HEK293 (cell line): ENCODE measurements around the gene PDE10A.
"Not testable (repeated sequence)": the region's sequence is repeated elsewhere in the genome, so short reads cannot be mapped to it uniquely, and the experiment has no call there.

ENCODE experiments used
- CTCF ChIA-PET: fragments of 350-600 bp; formaldehyde crosslinking; extraction: SDS; loops from one replicate; lab custom pipeline; 2021; ENCODE audit warnings: antibody characterized with exemption; lab: Yijun Ruan, JAX
- POLR2A ChIA-PET: fragments of 300-600 bp; formaldehyde crosslinking; extraction: SDS; loops from one replicate; lab custom pipeline; 2020; ENCODE audit warnings: antibody characterized with exemption, inconsistent platforms; lab: Yijun Ruan, JAX
- H3K27ac ChIP-seq: fragments of 200-500 bp; sonication (Bioruptor generic); 2 replicates; pipeline ENCODE4 v1.5.1; 2014; ENCODE audit warnings: low read depth, low read length, control low read depth, inconsistent platforms; ENCODE audit errors: extremely low read depth
- H3K36me3 ChIP-seq, 2 experiments: fragments of 200-500 bp in 1 of 2; sonication (Bioruptor generic) in 1 of 2; 1 replicate in 1 of 2; 2 replicates in 1 of 2; pipeline ENCODE4 v1.5.1; 2014 to 2017; ENCODE audit warnings: inconsistent platforms in 2 of 2, low read length in 2 of 2; ENCODE audit not compliant: control insufficient read depth in 2 of 2, insufficient read depth in 1 of 2
- H3K4me1 ChIP-seq: fragments of 200-500 bp; sonication (Bioruptor generic); 2 replicates; pipeline ENCODE4 v1.5.1; 2014; ENCODE audit warnings: mild to moderate bottlenecking, low read length, inconsistent platforms; ENCODE audit not compliant: control insufficient read depth, insufficient read depth
- H3K4me3 ChIP-seq: 2 replicates; pipeline ENCODE4 v1.5.1; 2011; ENCODE audit warnings: low read depth, mild to moderate bottlenecking, control low read depth, low read length, moderate library complexity
- H3K9me3 ChIP-seq: fragments of 200-500 bp; sonication (Bioruptor generic); 2 replicates; pipeline ENCODE4 v1.5.1; 2014; ENCODE audit warnings: low read depth, low read length, inconsistent platforms; ENCODE audit not compliant: control insufficient read depth, insufficient read depth
- BCL11A ChIP-seq: fragments of 450-650 bp; formaldehyde crosslinking; IDR thresholded peaks from 2 replicates; pipeline ENCODE4 v1.5.1; 2016; ENCODE audit warnings: low read depth, missing biosample characterization, missing genetic modification characterization
- ELK4 ChIP-seq: IDR thresholded peaks from 2 replicates; pipeline ENCODE4 v1.6.1; 2011; ENCODE audit warnings: mild to moderate bottlenecking, low read depth, low read length, borderline replicate concordance
- GLIS1 ChIP-seq: fragments of 450-650 bp; formaldehyde crosslinking; IDR thresholded peaks from 2 replicates; pipeline ENCODE4 v1.5.1; 2016; ENCODE audit warnings: missing biosample characterization, missing genetic modification characterization
- MZF1 ChIP-seq: fragments of 450-650 bp; formaldehyde crosslinking; IDR thresholded peaks from 2 replicates; pipeline ENCODE4 v1.5.1; 2017; ENCODE audit warnings: missing biosample characterization, missing genetic modification characterization, borderline replicate concordance
- PBX3 ChIP-seq: sonication (generic); formaldehyde crosslinking; IDR thresholded peaks from 2 replicates; pipeline ENCODE4 v1.8.1; 2022; ENCODE audit warnings: mild to moderate bottlenecking, moderate library complexity, missing genetic modification reagents
- SP2 ChIP-seq: fragments of 450-650 bp; formaldehyde crosslinking; IDR thresholded peaks from 2 replicates; pipeline ENCODE4 v1.5.1; 2016; ENCODE audit warnings: missing biosample characterization, missing genetic modification characterization
- ZBTB11 ChIP-seq: fragments of 450-650 bp; formaldehyde crosslinking; conservative IDR thresholded peaks from 2 replicates; pipeline ENCODE4 v1.5.1; 2016; ENCODE audit warnings: low read depth, missing biosample characterization, missing genetic modification characterization
- ZFP69B ChIP-seq: fragments of 450-650 bp; formaldehyde crosslinking; IDR thresholded peaks from 2 replicates; pipeline ENCODE4 v1.5.1; 2016; ENCODE audit warnings: missing biosample characterization, missing genetic modification characterization
- ZNF174 ChIP-seq: fragments of 450-650 bp; formaldehyde crosslinking; IDR thresholded peaks from 2 replicates; pipeline ENCODE4 v1.5.0; 2017; ENCODE audit warnings: missing biosample characterization, mild to moderate bottlenecking, missing genetic modification characterization
- ZNF18 ChIP-seq: fragments of 450-650 bp; formaldehyde crosslinking; IDR thresholded peaks from 2 replicates; pipeline ENCODE4 v1.5.1; 2016; ENCODE audit warnings: missing biosample characterization, missing genetic modification characterization
- ZNF221 ChIP-seq: fragments of 450-650 bp; formaldehyde crosslinking; IDR thresholded peaks from 2 replicates; pipeline ENCODE4 v1.5.1; 2017; ENCODE audit warnings: missing biosample characterization, missing genetic modification characterization, borderline replicate concordance
- ZNF280C ChIP-seq: fragments of 450-650 bp; formaldehyde crosslinking; IDR thresholded peaks from 2 replicates; pipeline ENCODE4 v1.5.1; 2016; ENCODE audit warnings: missing biosample characterization, missing genetic modification characterization
- ZNF394 ChIP-seq: fragments of 450-650 bp; formaldehyde crosslinking; IDR thresholded peaks from 2 replicates; pipeline ENCODE4 v1.5.1; 2016; ENCODE audit warnings: missing biosample characterization, missing genetic modification characterization, mild to moderate bottlenecking, moderate library complexity, borderline replicate concordance
- ZNF449 ChIP-seq: fragments of 450-650 bp; formaldehyde crosslinking; IDR thresholded peaks from 2 replicates; pipeline ENCODE4 v1.5.1; 2017; ENCODE audit warnings: missing biosample characterization, mild to moderate bottlenecking, missing genetic modification characterization, moderate library complexity
- ZNF530 ChIP-seq: fragments of 450-650 bp; formaldehyde crosslinking; IDR thresholded peaks from 2 replicates; pipeline ENCODE4 v1.5.1; 2016; ENCODE audit warnings: low read depth, missing biosample characterization, missing genetic modification characterization
- ZNF624 ChIP-seq: fragments of 450-650 bp; formaldehyde crosslinking; IDR thresholded peaks from 2 replicates; pipeline ENCODE4 v1.5.1; 2017; ENCODE audit warnings: missing biosample characterization, missing genetic modification characterization
- ZNF660 ChIP-seq: fragments of 450-650 bp; IDR thresholded peaks from 2 replicates; pipeline ENCODE4 v1.5.1; 2018; ENCODE audit warnings: missing biosample characterization, mild to moderate bottlenecking, missing genetic modification characterization
- ZSCAN18 ChIP-seq: fragments of 450-650 bp; formaldehyde crosslinking; IDR thresholded peaks from 2 replicates; pipeline ENCODE4 v1.5.1; 2016; ENCODE audit warnings: missing biosample characterization, missing genetic modification characterization

Gene PDE10A

GRCh38 chr6:165621940-165622339 is 41.1 kb downstream of the PDE10A start:
- ChIA-PET POLR2A (no interaction called here), CTCF (no interaction called here)
- H3K4me3 ChIP-seq: no peak overlapping the region
- no peak for TF ChIP-seq ZNF624 (tag by site-specific recombination)
- TF ChIP-seq ZBTB11 (tag by site-specific recombination): no peak
- no peak for TF ChIP-seq ZNF174 (tag by site-specific recombination)
- no peak for TF ChIP-seq ZNF221 (tag by site-specific recombination)
- TF ChIP-seq ZNF449 (tag by site-specific recombination): no peak
- TF ChIP-seq ZNF394 (tag by site-specific recombination): no peak
- no peak for TF ChIP-seq SP2 (tag by site-specific recombination)
- no peak for TF ChIP-seq ZNF280C (tag by site-specific recombination)
- no peak for TF ChIP-seq ZFP69B (tag by site-specific recombination)
- TF ChIP-seq MZF1 (tag by site-specific recombination): no peak
- no peak for TF ChIP-seq ZNF660 (tag by site-specific recombination)
- no peak for TF ChIP-seq ZNF530 (tag by site-specific recombination)
- TF ChIP-seq BCL11A (tag by site-specific recombination): no peak
- no peak for TF ChIP-seq GLIS1 (tag by site-specific recombination)
- H3K9me3 ChIP-seq: no peaks in the 10 kb centered on the region
- peaks cover 0 to 4% of the 10 kb centered on the region in 2 experiments; a peak in 1 of 3 replicates for H3K36me3 ChIP-seq
- no peak overlapping the region for H3K27ac ChIP-seq
- H3K4me1 ChIP-seq: no peaks in the 10 kb centered on the region

GRCh38 chr6:165618891-165619290 is 44.1 kb downstream of the PDE10A start:
- CTCF ChIA-PET, H3K9me3 ChIP-seq, H3K27ac ChIP-seq, POLR2A ChIA-PET, H3K36me3 ChIP-seq, H3K4me1 ChIP-seq, H3K4me3 ChIP-seq: not testable (repeated sequence)

- H3K27ac ChIP-seq: no peak overlapping the region
- 0 out of 2 replicates have a peak, but pooled peaks cover 2% of the 10 kb centered on the region for H3K4me1 ChIP-seq
- no peaks in the 10 kb centered on the region for H3K9me3 ChIP-seq
- ChIA-PET CTCF (interaction anchor here (0.5 kb wide), 1 partner anchor 495 kb away, joined by 4 read pairs; no protein-coding TSS in a partner anchor), POLR2A (no interaction called here)
- no peaks in the 10 kb centered on the region for H3K36me3 ChIP-seq
- no peak overlapping the region for H3K4me3 ChIP-seq
- no peak for TF ChIP-seq PBX3 (CRISPR knock-in tag)
- TF ChIP-seq ZSCAN18 (tag by site-specific recombination): no peak
- TF ChIP-seq ZNF530 (tag by site-specific recombination): no peak
- no peak for TF ChIP-seq ZNF18 (tag by site-specific recombination)
- no peak for TF ChIP-seq ELK4
These were observed 44.8 kb downstream of the PDE10A start for GRCh38 chr6:165618241-165618640.
